CD1c-positive myeloid dendritic cell (primary cell): Measurements from ENCODE around the gene RMI2.
A peak's percentile ranks its signal among the peaks of the same experiment; 100 is the strongest.

Experiments used
- DNase-seq: peaks from one replicate; pipeline ENCODE4 v3.0.0-alpha.2; 2016; ENCODE audit errors: extremely low spot score

RMI2 gene

DNA sequence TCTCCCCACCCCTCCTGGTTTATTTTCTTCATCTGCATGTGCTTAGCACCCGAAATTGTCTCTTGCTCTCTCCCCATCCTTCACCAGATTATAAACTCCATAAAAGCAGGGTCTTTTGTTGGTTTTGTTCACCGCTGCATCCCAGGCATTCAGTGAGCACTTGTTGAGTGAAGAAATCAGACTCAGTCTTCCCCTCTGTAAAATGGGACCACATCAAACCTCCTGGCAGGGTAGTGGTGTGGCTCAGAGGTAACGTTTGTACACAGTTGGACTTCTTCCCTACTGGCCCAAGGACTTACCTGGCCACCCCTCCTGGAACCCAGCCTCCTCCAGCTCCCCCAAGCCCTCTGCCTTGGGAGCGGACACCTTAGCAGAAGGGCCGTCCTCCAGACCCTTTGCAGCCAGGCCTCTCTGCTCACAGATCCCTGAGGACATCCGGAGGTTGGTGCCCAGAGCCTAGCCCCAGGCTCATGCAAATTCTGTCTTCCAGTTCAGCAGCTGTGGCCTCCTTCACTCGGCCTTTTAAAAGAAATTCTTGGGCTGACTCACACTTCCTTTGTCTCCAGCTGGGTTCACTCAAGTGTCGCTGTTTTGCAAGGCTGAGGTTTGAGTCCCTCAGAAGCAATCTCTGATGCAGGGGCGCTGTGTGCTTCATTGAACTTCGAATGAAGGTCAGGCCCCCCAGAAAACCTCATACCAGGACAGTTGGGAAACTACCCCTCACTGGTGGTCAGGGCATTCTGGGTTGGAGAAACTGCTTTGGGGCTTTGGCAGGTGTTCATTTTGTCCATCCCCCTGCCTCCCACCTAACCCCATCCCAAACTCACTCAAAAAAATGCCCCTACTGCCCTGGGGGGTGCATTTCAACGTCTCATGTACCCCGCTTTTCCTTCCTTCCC is 16.8 kb upstream of the RMI2 start:
- peak; percentile 83 for DNase-seq

DNA sequence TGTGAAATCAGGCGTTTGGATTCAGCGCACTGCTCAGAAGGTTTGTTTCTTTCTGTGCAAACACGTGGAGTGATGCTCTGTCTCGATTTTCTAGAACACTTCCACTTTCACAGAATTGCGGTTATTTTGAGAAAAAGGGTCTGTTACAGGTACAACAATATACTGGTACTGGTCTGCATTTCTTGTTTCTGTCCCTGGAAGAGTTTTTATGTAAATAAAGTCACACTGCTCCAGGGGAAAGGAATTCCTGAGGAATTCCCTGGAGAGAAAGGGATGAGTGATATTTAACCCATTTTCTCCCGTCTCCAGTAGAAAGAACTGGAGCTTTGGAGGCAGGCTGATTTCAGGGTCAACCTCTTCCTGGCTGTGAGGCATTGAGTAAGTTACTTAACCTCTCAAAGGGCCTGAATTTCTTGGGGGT is 16.2 kb upstream of the RMI2 start:
- no peak for DNase-seq

DNA sequence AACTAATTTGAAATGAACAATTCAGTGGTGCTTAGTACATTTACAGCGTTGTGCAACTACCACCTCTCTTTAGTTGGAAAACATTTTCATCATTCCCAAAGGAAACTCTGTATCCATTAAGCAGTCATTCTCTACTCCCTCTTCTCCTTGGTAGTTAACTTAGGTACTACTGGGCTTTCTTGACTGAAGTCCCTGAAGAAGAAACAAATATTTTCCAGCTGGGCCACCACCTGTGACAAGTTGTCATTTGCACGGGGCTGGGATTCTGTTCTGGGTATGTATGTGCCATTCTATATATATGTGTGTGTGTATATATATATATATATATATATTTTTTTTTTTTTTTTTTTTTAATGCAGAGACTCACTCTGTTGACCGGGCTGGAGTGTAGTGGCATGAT is 15.4 kb upstream of the RMI2 start:
- DNase-seq = no peak

DNA sequence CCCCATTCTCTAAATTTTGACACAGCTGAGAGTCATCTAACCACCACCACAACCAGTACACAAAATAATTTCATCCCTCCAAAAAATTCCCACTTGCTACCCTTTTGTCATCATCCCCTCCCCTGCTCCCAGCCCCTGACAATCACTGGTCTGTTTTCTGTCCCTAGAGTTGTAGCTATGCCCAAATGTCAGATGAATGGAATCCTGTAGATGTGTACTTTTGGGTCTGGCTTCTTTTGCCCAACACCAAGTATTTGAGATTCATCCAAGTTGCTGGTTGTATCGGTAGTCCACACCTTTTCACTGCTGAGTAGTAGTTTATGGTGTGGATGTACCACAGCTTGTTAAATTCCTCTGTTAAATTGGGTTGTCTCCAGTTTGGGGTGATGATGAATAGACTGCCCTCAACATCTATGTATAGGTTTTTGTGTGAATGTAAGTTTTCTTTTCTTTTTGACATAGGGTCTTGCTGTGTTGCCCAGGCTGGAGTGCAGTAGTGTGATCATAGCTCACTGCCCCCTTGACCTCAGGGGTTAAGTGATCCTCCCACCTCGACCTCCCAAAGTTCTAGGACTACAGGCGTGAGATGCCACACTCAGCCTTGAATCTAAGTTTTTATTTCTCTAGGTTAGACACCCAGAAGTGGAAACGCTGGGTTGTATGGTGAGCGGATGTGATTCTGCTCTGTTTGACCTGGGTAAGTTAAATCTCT is 14.6 kb upstream of the RMI2 start:
- no peak for DNase-seq

DNA sequence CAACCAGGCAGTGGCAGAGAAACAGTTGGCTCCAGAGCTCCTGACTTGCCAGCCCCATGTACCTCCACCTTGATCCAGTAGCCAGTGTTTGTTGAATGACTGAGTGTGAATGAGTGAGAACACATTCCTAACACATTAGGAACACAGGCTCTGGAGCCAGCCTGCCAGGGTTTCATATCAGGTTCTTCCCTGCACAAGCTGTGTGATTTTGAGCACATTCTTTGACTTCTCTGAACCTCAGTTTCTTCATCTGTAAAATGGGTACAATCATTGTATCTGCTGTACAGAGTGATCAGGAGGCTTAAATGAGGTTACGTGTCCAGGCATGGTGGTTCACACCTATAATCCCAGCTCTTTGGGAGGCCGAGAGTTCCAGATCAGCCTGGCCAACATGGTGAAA is 13.3 kb upstream of the RMI2 start:
- DNase-seq = no peak

DNA sequence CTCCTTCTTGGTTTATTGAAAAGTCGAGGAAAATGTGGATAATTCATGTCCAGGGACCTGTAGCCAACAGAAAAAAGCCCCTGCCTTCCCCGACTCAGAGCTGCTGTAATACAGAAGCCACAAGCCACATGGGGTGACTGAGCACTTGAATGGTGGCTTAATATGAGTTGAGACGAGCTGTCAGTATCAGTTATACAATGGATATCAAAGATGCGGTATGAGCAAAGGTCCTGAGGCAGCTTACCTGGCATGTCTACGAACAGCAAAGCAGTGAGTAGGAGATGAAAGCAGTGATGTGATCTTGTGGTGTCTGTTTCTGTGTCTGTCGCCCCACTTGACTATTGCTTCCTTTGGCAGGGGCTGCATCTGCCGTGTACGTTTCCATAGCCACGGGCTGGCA is 12.2 kb upstream of the RMI2 start:
- DNase-seq = no peak

DNA sequence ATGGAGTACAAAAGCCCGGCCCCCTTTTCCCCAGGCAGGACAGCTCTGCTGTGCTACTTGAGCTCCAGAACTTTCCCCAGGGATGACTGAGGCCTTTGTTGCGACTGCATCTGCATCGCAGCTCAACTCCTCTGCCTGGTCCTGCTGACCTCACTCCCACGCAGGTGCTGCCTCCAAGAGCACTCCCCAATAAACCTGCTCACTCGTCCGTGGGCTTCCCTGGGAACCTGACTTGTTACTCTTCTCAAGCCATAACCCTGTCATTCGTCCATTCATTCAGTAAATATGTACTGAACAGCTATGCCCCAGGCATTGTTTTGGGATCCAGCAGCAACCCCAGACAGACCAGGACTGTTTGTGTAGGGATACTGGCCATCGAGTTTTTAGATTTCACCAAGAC is 11.6 kb upstream of the RMI2 start:
- DNase-seq = no peak

DNA sequence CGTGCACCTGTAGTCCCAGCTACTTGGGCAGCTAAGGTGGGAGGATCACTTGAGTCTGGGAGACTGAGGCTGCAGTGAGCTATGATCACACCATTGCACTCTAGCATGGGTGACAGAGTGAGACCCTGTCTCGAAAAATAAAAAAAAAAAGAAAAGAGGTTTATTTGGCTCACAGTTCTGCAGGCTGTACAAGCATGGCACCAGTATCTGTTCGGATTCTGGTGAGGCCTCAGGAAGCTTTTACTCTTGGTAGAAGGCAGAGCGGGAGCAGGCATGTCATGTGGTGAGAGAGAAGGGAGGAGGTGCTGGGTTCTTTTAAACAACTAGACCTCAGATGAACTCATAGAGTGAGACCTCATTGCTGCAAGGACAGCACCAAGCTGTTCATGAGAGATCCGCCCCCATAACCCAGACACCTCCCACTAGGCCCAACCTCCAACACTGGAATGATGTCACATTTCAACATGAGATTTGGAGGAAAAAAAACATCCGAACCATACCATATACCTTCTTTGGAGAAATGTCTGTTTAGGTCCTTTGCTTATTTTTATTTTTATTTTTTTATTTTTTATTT is 10.3 kb upstream of the RMI2 start:
- DNase-seq = no peak

DNA sequence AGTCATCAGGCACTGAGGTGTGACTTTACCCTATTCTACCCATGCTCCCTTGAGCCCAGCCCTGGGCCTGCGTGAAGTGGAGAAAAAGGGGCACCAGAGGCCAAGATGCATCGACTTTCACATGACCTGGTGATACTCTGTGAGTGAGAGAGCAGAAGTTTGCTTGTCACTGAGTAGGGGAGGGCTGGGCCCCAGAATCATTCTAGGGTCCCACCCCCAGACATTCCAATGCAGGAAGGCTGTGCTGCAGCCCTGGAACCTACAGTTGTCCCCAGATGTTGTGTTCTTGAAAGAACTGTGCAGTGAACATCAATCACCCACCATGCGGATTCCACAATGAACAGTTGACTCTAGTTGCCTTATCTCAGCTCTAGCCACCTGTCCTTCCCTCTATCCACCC is 6.2 kb upstream of the RMI2 start:
- no peak for DNase-seq

DNA sequence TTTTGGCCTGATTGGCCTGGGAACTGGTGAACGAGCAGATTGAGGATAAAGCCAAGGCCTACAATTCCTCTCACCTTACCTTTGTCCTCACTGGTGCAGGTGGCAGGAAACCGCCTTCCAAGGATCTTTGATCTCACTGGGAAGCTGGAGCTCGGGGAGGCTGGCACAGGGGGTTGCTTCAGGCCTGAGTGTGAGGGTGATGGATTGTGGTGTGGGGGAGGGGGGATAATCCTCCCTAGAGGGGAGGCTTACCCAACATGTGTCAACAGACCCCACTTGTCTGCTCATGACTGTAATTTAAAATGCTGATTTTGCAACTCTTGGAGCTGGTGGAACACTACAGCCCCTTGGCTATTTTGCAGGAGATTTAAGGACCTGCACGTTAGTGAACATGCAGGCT is 4.5 kb upstream of the RMI2 start:
- DNase-seq = no peak

DNA sequence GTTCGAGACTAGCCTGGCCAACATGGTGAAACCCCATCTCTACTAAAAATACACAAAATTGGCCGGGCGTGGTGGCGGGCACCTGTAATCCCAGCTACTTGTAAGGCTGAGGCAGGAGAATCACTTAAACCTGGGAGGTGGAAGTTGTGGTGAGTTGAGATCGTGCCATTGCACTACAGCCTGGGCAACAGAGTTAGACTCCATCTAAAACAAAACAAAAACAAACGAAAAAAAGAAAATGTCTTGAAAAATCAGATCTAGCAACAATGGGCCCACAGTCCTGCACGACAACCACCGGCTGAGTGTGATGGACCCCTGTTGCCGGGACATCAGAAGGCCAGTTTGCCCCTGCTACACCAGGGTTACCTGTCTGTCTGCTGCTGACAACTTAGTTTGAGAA is 3.9 kb upstream of the RMI2 start:
- DNase-seq = no peak

DNA sequence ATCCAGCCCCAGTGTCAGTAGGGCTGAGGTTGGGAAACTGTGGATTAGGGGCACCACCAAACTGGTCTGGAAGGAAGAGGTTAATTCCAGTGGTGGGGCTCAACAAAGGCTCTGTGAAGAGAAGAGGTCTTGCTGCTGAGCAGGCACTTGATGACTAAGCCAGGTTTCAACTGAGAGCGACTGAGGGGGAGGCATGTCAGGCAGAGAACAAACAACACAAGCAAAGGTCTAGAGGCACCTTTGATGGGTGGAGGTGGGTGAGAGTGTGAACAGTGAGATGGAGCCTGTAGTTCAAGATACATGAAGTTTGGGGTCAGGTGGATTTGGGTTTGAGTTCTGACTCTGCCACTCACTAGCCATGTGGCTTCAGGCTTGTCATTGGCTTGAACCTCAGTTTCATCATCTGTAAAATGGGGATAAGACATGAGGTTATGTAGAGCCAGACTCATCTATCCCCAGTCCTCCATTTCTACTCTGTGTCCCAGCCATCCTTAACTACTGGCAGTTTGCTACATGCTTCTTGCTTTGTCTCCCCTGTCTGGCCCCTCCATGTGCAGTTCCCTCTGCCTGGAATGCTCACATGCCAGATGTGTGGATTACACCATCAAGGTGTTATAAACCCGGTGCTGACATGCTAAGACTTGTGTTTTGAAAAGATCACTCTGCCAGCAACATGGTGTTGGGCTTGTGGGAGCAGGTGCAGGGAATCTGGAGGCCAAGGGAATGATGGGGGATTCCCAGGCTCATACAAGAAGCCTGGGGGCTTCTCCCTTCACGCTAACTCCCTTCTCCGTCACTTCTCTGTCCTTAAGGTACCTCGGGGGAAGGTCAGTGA is 3.0 kb upstream of the RMI2 start:
- DNase-seq = no peak

DNA sequence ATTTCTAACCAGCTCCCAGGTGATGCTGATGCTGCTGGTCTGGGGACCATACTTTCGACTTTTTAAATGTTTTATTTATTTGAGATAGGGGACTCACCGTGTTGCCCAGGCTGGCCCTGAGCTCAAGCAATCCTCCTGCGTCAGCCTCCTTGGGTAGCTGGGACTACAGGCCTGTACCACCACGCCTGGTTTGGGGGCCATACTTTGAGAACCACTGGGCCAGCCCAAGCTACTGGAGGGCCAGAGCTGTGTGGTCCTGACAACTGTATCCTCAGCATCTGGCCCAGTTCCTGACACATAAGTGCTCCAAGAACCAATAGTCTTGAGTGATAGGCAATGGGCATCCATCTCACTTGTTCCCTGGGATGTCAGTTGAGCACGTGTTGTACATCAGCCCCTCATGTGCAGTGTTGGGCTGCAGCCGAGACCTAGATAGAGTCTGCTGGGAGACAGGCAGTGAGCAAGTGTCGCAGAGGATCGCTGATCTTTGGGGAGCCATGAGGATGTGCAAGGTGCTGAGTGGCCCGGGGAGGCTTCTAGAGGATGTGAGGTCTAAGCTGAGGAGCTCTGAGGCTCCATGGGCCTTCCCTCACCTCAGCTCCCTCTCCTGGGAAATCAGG is 1.6 kb downstream of the RMI2 start:
- no peak for DNase-seq

DNA sequence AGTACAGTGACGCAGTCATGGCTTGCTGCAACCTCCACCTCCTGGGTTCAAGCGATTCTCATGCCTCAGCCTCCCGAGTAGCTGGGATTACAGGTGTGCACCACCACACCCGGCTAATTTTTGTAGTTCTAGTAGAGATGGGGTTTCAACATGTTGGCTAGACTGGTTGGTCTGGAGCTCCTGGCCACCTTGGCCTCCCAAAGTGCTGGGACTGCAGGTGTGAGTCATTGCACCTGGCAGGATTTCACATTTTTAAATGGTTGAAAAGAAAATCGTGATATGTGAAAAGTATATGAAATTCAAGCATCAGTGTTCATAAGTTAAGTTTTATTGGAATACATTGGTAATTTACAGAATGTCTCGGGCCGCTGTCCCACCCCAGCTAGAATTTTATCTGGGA is 2.6 kb downstream of the RMI2 start:
- no peak for DNase-seq

DNA sequence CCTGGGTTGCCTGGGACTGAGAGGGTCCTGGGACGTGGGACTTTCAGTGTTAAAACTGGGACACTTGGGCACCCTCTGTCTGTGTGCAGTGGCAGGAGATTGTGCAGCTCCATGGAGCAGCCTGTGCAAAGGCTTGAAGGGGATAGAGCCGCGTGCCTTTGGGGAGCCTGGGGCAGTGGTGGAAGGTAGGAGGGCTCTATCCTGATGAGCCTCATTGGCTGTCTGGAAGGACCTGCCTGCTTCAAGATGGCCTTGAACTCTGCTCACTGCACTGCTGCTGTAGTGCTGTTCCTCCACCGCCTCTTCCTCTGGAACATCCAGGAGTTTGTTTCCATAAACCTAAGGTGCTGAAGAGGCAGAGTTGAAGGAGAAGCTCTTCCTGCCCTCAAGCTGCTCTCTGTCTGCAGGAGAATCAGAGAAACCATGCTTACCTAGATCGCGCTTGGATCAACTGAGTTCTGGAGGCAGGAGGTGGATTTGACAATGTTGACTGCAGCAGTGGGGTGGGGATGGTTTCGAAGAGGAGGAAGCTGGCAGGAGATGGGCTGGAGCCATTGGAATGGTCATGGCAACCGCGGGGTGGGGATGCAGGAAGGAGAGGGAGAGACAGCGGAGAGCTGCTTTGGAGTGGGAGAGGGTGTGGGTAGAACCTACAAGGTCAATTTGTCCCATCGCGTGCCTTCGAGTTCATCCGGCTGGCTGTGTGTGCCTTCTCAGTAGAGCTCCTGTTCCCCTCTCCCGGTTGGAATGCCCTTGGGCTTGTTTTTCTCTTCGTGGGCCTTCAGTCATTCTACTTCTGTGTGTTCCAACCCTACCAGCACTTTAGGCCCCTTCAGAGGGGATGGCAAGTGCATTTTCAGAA is 3.7 kb downstream of the RMI2 start:
- DNase-seq = no peak

DNA sequence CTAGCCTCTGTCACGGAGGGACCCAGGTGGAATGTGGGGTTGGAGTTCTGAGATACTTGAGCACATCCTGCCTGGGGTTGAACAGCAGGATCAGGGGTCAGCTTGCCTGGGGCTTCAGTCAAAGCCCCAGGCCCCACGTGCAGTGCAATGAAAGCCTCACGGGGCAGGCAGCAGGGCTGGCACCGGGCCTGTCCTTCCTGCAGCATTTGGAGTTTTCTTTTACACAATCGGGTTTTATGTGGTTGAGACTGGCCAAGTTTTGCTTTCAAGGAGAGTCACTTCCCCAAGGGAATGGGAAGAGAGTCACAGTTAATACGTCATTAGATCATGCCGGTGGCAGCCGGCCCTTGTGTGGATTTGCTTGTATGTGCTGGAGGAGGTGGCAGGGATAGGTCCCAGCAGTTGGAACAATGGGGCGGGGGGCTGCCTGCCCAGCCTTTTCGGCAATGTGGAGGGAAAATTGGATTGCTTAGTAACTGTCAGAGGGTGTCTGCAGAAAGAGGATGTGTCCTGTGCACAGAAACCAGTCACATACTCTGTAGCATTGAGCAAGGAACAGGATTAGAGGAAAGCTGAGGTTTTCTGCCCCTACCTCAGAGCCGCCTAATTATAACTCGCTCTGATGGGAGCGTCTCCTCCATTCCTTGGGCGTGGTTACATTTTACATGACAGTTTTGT is 4.5 kb downstream of the RMI2 start:
- peak; percentile 89 for DNase-seq

DNA sequence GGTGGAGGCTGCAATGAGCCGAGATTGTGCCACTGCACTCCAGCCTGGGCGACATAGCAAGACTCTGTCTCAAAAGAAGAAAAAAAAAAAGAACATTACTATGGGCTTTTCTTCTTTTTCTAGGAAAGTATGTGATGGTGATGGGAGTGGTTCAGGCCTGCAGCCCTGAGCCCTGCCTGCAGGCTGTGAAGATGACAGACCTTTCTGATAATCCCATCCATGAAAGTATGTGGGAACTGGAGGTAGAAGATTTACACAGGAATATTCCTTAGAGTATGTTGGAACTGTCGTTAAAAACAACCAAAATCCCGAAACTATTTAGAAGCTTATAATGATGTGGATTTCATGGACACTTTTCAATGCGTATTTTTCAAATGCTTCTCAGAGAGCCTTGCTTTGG is 5.3 kb downstream of the RMI2 start:
- DNase-seq = no peak

DNA sequence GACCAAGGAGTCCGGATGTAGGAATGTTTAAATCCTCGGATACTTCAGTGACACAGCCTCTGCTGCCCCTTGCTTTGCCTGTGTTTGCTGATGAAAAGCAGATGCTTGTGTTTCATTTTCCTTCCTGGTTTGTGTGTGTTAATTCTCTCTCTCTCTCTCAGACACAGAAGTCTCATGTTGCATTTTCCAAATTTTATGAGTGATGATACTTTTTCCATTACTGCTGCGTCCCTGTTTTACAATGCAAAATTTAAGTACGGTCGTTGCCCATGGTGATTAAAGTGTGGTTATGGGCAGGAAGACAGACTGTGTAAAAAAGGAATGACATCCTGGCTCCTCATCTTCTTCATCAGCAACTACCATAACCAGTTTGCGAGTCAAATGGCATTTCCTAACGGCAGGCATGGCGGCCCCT is 5.7 kb downstream of the RMI2 start:
- no peak for DNase-seq

DNA sequence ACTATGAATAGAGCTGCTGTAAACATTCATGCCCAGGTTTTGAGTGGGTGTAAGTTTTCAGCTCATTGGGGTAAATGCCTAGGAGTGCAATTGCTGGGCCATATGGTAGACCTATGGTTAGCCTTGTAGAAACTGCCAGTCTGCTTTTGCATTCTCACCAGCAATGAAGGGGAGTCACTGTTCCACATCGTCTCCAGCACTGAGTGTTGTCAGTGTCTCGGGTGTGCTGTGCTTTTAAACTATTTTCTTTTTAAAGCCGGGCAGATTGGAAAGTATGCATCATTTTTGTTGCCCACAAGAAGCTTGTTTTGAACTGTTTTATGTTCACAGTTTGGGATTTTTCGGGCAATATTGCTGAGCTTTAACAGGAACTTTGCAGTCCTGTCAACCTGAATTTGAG is 7.9 kb downstream of the RMI2 start:
- no peak for DNase-seq

DNA sequence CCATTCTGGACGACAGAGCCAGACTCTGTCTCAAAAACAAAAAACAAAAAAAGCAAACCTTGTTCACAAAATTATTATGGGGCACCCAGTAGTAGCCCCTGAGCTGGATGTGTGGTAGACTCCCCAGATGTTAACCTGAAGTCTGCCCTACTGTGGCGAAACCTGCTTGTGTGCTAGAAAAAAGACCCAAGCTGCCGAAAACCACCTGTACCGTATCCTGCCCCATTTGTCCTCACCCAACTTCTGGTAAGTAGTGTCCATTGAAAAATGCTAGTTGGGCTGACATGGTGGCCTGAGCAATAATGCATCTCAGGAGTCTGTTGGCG is 9.1 kb downstream of the RMI2 start:
- DNase-seq = no peak
